CMK (cell line): ENCODE measurements around the gene DEFB121.

Experiments
- DNase-seq: peaks from one replicate; pipeline ENCODE4 v3.0.0-alpha.2; 2010; ENCODE audit warnings: low read depth

The DEFB121 gene

DNA sequence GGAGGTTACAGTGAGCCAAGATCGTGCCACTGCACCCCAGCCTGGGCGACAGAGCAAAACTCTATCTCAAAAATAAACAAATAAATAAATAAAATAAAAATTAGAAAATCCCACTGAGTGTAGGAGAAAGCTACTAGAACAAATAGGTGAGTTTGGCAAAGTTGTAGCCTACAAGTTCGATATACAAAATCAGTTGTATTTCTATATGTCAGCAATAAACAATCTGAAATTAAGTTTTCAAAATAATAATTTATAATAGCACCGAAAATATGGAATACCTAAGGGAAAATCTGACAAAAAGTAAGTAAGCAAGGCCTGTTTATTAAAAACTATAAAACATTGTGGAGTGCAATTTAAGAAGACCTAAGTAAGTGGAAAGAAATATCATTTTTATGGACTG, 42.7 kb downstream of the DEFB121 start:
- no peak for DNase-seq

DNA sequence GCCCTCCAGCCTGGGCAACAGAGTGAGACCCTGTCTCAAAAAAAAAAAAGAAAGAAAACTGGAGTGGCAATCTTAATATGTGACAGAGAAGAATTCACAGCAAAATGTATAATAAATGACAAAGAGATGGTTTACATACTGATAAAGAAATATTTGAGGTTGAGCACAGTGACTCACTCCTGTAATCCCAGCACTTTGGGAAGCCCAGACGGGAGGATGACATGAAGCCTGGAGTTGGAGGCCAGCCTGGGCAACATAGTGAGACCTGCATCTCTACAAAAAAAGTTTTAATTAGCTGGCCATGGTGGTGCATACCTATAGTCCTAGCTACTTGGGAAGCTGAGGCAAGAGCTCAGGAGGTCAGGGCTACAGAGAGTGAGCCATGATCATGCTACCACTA, 50.0 kb downstream of the DEFB121 start:
- no peak for DNase-seq
